ENCODE measurements around the gene ODF2L.

Gene ODF2L

GRCh38 chr1:86430376-86430775 is 34.3 kb upstream of the ODF2L start:
- no peak for DNase-seq (ENCODE audit: low spot score)

GRCh38 chr1:86429835-86430234 is 33.7 kb upstream of the ODF2L start:
- no peak for DNase-seq (ENCODE audit: low spot score)
- TF ChIP-seq CTCF (IDR thresholded peaks at IDR 0.05; ENCODE audit: extremely low read depth, missing control alignments): no peak

More at GRCh38 chr1:86430376-86430775, 34.3 kb upstream of the ODF2L start:
- no peak for TF ChIP-seq CTCF (IDR thresholded peaks at IDR 0.05; ENCODE audit: extremely low read depth, missing control alignments)

- DNase-seq (ENCODE audit: low spot score): no peak
- TF ChIP-seq CTCF (IDR thresholded peaks at IDR 0.05; ENCODE audit: extremely low read depth, missing control alignments): no peak
These were observed 33.1 kb upstream of the ODF2L start for GRCh38 chr1:86429122-86429725.

- no peak for TF ChIP-seq CTCF (IDR thresholded peaks at IDR 0.05; ENCODE audit: extremely low read depth, missing control alignments)
- no peak for DNase-seq (ENCODE audit: low spot score)
These were observed 27.8 kb upstream of the ODF2L start, which contains the start of gene CLCA2 for GRCh38 chr1:86423873-86424272. Gene CLCA2, plus strand, starts transcription at chr1:86424171. Its CDS starts 77 bp downstream, at chr1:86424248.

GRCh38 chr1:86423473-86423872 is 27.4 kb upstream of the ODF2L start:
- no peak for DNase-seq (ENCODE audit: low spot score)
- TF ChIP-seq CTCF (IDR thresholded peaks at IDR 0.05; ENCODE audit: extremely low read depth, missing control alignments): no peak

- TF ChIP-seq CTCF (IDR thresholded peaks at IDR 0.05; ENCODE audit: extremely low read depth, missing control alignments): no peak
- DNase-seq (ENCODE audit: low spot score): no peak
These were observed 25.6 kb upstream of the ODF2L start for GRCh38 chr1:86421601-86422280.

GRCh38 chr1:86419277-86419903 is 23.3 kb upstream of the ODF2L start:
- TF ChIP-seq CTCF (IDR thresholded peaks at IDR 0.05; ENCODE audit: extremely low read depth, missing control alignments): peak; percentile 48
- DNase-seq (ENCODE audit: low spot score): peak; percentile 58

Data from GM20000 (cell line).